ENCODE measurements around the gene SMIM43.

DNA sequence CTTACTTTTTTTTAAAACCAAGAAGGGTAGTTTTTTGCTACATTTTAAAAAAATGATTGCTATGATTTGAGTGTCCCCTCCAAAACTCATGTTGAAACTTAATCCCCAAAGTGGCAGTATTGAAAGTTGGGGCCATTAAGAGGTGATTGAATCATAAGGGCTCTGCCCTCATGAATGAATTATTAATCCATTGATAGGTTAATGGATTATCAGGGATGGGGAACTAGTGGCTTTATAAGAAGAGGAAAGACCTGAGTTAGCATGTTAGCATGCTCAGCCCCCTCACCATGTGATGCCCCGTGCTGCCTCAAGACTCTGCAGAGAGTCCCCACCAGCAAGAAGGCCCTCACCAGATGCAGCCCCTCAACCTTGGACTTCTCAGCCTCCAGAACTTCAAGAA, 31.0 kb downstream of the SMIM43 start:
- TF ChIP-seq, protein P1, sequence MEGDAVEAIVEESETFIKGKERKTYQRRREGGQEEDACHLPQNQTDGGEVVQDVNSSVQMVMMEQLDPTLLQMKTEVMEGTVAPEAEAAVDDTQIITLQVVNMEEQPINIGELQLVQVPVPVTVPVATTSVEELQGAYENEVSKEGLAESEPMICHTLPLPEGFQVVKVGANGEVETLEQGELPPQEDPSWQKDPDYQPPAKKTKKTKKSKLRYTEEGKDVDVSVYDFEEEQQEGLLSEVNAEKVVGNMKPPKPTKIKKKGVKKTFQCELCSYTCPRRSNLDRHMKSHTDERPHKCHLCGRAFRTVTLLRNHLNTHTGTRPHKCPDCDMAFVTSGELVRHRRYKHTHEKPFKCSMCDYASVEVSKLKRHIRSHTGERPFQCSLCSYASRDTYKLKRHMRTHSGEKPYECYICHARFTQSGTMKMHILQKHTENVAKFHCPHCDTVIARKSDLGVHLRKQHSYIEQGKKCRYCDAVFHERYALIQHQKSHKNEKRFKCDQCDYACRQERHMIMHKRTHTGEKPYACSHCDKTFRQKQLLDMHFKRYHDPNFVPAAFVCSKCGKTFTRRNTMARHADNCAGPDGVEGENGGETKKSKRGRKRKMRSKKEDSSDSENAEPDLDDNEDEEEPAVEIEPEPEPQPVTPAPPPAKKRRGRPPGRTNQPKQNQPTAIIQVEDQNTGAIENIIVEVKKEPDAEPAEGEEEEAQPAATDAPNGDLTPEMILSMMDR (conservative IDR thresholded peaks at IDR 0.05 in 1 of 2, IDR thresholded peaks at IDR 0.05 in 1 of 2; ENCODE audit: low read depth in 1 of 2, low read length in 2 of 2), result no peak
- TF ChIP-seq EZH2 (IDR thresholded peaks at IDR 0.05; ENCODE audit: low read length, missing control alignments), result no peak

Data from fibroblast of lung (primary cell).